GM19463 (cell line): ENCODE results near the gene GBA3.
A peak's percentile ranks its signal among the peaks of the same experiment; 100 is the strongest.

ENCODE experiments used
- ATAC-seq: cut with Tn5 transposase; IDR thresholded peaks from one replicate; pipeline ENCODE4 v1.9.1; 2021; ENCODE audit warnings: mild to moderate bottlenecking, moderate library complexity; ENCODE audit not compliant: unreplicated experiment

GBA3 gene

DNA sequence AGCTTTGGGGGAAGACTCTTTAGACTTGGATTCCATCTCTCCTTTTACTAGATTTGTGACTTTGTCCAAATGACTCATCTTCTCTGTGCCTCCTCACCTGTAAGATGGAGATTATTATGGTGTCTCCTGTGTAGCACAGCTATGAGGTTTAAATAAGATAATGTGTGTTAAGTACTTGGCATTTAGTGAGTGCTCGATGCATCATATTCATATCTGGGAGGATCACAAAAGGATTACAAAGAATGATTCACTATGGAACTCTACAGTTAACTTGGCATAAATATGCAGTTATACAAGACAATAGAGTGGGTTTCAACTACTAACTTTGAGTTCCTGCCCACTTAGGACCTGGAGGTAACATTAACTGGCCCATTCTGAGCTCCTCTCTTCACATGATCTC lies 2.3 kb downstream of the GBA3 start:
- no peak for ATAC-seq

DNA sequence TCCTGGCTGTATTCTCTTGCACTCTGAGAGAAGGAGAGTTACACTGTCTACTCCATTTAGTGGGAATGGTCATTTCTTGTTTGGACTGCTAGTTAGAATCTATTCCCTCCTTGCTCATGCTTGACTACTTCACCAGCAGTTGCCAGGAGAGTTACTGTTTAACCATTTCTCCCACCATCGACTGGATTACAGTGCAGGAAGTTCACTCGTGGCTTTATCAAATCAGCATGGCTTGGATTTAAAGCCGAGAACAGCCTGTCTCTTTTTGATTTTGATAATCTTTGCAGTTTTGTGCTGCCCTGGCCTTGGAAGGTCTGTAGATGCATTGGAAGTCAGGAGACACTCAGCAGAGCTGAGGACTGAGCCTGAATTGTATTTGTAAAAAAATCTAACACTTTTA lies 3.2 kb downstream of the GBA3 start:
- ATAC-seq, result no peak

DNA sequence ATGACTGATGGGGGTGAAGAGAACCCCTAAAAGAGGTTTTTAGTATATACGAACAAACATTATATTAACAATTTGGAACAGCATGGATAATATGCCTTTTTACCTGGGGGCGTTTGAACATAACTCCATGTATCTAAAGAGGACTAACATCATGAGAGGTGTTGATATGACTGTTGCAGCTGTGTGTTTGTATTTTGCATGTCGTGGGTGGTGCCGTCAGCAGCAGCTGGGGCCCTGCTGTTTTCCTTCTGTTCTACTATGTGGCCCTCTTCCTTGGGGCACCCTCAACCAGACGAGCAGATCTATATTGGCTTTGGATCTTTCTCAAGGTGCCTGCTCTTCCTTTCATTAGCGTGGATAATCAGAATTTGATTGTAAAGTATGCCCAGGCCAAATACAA lies 11.2 kb downstream of the GBA3 start:
- no peak for ATAC-seq

DNA sequence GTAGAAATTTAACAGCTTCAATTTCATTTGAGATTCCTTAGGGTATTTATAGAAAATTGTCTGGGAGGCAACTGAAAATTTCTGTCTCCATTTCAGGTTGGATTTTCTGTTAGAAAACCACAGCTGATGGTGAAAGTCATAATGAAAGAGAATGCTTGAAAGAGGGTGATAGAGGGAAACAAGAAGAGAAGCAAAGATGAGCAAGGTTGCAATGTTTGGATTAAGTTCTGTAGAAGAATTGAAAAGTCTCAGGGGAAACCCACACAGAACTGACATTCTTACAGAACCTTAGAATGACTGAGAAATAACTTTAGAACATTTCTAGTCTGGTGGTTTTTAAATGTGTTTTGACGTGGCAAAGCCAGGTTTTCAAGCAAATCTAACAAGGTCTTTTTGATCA lies 14.7 kb downstream of the GBA3 start:
- ATAC-seq, result peak; percentile 78

DNA sequence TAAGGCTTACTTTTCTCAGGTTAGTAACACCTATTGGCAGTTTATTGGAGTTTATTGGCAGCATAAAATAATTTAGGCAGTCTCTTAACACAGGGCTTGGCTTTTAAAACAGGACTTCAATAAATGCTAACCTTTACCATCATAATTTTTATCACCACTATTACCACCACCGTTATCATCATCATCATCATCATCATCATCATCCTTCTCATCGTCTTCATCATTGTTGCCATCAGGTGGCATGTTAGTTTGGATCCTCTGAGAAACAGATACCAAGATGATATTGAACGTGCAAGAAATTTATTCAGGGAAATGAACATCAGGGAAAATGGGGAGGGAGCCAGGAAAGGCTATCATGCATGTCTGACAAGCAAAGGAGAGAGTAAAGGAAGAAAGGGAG lies 16.2 kb downstream of the GBA3 start:
- ATAC-seq, result no peak

DNA sequence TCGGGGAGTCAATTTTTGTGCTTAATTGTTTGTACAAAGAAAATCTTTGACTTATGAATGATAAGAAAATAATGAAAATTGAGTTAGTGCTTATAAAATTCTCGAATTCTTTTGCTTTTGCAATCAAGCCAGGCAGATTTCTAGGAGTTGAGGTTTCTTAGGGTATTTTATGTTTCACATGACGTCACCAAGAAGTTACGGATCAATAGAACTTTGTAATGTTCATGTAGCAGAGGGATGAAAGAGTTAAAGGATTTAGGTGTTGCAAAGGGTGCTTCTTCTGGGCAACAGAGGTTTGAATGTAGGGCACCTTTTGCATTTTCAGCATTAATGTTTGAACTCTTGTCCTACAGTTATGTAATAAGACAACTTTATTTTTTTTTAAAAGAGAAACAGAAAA lies 19.4 kb downstream of the GBA3 start:
- no peak for ATAC-seq

DNA sequence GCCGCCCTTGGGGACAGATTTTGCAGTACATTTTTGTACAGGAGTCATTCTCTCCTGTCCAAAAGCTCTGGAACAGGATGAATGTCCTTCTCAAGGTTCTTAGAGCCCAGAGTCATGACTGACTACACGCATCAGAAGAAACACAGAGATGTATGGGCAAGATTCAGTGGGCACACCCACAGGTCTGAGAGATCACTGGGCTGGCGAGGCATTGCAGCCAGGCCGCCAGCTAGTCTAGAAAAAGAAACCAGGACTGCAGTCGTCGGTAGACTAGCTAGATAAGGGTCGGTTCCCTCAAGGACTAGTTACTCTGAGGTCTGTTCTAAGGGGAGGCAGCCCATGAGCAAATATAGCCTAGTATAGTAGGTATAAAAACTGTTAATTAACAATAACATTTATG lies 19.8 kb downstream of the GBA3 start:
- no peak for ATAC-seq

DNA sequence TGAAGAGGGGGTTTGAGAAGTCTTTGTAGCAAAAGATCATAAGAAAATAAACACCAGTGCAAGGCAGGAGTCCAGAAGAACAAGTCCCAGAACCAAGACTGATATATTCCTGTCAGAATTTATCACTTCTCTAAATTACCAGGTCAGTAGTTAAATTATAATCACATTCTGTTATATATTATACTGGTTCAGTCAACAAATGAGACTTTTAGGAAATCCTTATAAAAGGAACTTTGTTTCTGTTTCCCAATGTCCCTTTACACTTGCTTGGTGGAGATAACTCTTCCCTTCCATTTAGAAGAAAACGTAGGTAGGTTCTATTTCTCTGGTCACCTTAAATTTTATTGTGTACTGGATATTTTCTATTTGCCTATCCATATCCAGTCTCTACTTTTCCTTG lies 21.1 kb downstream of the GBA3 start:
- no peak for ATAC-seq

DNA sequence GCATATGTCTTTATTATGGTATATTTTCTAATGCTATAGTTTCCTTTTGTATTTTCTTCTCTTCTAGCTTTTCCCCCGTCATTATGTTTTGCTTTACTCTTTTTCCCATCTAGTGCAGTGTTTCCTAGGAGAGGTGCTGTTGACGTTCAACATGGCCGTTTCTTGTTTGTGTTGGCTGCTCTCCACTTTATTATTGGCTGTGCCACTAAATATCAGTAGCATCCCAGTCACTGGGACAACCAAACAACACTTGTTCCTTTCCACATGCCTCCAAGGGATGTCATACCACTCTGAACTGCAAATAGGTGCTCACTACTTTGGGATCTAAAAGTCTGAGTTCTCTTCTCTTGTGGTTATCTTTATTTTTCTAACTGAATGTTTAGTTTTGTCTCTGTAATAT lies 26.5 kb downstream of the GBA3 start:
- no peak for ATAC-seq

DNA sequence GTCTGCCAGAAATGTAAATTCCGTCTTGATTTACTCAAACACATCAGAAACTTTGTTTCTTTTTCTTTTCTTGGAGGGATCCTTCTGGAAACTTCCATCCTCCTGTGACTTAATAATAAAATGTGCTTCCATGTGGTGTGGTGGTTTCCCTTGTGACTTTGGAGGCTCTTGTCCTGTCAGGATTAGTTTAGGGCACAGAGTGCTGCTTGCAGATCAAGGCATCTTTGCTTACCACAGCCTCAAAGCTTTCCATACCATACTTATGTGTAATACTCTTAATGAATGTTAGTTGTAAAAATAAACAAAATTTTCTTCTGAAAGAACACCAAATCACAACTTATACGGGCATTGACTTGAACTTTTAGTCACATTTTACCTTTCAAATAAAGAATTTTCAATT lies 27.4 kb downstream of the GBA3 start:
- no peak for ATAC-seq

DNA sequence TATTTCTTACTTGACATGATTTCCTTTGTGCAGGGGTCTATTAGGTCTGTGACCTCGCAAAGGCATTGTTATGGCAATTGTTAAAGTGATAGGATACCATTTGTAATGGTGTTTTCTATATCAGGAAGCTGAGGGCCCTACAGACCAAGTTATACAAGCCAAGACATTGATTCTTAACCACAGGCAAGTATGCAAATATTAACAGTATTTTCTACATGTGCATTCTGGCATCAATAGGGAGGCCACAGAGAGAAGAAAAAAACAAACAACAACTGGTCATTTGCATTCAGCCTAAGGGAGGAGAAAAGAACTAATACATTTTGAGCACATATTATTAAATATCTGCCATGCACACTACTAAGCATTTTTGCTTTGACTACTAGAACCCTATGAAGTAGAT lies 28.5 kb downstream of the GBA3 start:
- ATAC-seq, result peak; percentile 75

DNA sequence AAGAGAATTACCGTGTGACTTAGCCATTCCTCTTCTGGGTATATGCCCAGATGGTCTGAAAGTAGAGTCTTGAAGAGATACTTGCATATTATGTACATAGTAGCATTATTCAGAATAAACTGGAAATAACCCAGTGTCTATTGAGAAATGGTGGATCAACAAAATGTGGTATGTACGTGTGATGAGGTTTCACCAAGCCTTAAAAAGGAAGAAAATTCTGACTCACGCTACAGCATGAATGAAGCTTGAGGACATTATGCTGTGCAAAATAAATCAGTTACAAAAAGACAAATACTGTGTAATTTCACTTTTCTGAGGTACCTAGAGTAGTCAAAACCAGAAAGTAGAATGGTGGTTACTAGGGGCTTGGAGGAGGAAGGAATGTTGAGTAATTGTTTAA lies 37.3 kb downstream of the GBA3 start:
- ATAC-seq, result peak; percentile 70

DNA sequence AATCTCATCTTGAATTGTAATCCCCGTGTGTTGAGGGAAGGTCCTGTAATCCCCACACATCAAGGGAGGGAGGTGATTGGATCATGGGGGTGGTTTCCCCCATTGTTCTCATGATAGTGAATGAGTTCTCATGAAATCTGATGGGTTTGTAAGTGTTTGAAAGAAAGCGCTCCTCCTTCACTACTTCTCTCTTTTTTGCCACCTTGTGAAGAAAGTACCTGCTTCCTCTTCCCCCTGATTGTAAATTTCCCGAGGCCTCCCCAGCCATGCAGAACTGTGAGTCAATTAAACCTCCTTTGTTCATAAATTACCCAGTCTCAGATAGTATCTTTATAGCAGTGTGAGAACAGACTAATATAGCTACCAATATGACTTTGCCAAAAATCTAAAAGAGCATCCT lies 41.1 kb downstream of the GBA3 start:
- no peak for ATAC-seq

DNA sequence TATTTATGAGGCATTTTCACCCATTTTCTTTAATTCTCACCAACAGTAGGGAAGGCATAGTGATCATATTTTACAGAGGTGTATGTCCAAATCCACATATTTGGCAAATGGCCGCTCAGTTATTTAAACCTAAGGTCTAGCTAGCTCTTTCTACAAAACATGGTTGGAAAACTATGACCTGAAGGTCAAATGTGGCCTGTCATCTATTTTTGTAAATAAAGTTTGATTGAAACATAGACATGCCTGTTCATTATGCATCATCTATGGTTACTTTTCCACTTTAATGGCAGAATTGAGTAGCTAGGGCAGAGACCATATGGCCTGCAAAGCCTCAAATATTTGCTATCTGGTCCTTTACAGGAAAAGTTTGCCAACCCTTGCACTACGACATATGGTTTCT lies 44.2 kb downstream of the GBA3 start:
- ATAC-seq, result no peak

DNA sequence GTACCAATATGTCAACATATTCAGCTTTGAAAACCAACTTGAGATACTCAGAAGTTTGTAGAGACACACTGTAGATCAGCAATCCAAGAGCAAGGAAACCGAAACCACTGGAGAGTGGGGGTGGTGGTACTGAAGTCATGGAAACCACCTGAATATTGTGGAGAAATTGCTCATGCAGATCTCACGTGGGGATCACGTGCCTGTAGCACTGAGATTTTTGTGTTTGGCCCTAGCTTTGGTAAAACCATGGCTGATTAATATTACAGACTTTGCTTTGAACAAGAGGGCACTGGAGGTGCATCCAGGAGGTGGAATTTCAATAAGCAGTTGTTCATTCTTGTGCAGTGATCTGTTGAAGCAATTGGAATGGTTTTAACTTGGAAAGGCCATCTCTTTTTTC lies 47.2 kb downstream of the GBA3 start:
- ATAC-seq, result no peak

DNA sequence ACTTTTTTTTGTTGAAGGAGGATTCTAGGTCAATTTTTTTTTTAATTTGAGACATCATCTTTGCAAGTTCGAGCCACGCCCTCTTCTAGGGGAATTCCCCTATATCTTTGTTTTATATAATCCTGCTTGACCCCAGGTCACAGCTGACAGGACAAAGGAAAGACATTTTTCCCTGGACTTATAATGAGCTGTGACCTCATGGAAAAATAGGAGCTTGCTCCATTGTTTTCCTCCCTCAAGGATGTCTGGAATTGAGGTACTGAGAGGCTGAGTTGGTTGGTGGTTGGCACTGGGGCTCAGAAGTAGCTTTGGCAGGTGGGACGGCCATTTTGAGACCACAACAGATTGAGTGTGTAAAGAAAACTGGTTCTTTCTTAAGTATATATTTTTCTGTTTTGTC lies 49.0 kb downstream of the GBA3 start:
- no peak for ATAC-seq

DNA sequence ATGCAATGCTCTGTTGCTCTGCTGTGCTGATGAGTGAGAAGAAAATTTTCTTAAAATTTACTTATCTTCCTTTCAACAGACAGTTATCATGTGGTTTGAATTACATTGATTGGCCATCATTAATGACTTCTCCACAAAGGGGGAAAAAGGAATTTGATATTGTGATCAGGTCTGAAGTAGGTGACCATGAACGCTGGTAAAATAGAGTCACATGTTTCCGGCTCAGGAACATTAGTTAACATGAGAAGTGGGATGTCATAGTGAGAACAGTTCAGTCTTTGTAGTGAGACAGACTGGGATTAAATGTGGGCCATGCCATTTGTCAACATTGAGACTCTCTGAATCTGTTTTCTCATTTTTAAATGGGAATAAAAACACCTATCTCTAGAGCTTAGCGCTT lies 50.6 kb downstream of the GBA3 start:
- ATAC-seq, result no peak

DNA sequence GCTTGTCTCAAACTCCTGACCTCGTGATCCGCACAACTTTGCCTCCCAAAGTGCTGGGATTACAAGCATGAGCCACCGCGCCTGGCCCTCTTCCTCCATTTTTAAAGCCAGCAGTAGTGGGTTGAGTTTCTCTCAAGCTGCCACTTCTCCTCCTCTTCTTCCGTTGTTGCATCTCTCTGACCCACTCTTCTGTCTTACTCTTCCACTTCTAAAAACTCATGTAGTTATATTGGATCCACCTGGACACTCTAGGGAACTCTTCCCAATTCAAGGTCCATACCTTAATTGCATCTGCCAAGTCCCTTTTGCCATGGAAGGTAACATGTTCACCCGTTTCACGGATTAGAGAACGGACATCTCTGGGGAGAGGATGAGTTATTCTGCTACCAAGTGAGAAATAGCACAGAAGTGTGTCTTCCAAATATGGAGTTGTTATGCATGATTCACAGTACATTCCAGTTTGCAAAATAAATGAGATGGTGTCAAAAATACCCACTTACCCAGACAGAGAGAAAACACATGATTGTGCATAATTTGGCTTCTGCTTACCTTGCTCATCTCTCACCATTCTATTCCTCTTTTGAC lies 51.8 kb downstream of the GBA3 start:
- ATAC-seq, result no peak

DNA sequence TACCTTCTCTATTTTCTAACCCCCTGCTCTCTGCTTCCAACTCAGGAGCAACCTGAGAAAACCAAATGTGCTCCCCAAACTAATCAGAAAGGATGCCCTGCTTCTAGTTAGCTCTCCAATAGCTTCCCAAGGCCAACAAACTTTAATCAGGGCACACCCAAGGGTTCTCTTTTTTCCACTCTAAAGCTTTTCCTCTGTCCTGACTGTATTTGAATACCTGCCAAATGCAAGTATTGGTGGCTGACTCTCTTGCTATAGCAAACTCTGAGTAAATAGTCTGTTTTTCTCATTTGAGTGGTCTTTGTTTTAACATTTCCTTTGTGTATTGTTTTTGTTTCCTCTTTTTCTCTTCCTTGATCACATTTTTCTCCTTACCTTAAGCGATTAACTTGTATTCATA lies 52.5 kb downstream of the GBA3 start:
- no peak for ATAC-seq

DNA sequence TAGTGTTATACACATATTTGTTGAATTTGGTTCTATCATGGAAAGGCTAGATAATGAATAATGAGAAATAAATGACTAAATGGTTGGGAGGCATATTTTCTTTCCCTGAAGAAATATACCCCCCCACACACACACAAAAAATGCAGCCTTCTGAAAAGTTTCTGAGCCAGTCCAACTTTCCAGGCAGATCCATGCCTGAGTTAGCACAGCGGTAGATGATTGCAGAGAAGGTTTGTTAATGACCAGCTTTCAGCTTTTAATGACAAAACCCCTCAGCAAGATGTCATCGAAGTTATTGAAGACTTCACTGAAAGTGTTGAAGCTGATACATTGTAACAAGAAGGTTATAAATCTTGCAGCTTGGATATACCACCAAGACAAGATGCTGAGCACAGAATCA lies 61.4 kb downstream of the GBA3 start:
- ATAC-seq, result no peak

DNA sequence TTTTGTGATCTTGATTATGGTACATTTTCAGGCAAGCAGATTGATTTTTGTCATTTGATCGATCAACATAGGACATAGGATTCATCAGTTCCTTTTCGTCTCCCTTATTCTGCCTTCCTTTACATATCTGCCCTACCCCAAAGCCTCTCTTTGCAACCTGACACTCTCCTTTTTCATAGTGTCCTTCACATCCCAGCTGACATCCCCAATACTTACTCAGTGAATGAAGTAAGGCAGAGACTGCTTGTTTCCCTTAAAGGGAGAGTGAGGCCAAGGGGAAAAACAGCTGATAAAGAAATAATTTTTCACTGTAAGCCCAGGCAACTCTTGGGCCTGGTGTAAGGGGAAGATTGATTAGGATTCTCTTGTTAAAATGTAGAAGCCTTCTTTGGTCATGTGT lies 69.8 kb downstream of the GBA3 start:
- no peak for ATAC-seq

DNA sequence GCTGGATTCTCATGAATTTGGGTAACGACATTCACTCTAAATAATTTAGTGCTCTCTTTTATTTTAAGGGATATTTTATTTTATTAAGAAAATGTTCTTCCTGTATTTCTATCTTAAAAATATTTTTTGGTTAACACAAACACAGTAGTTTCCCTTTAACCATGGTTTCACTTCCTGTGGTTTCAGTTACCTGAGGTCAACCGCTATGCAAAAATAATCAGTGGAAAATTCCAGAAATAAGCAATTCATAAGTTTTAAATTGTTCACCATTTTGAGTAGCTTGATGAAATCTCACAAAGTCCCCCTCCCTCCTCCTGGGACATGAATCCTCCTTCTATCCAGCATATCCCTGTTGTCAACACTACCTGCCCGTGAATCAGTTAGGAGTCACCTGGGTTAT lies 71.4 kb downstream of the GBA3 start:
- ATAC-seq, result peak; percentile 59

DNA sequence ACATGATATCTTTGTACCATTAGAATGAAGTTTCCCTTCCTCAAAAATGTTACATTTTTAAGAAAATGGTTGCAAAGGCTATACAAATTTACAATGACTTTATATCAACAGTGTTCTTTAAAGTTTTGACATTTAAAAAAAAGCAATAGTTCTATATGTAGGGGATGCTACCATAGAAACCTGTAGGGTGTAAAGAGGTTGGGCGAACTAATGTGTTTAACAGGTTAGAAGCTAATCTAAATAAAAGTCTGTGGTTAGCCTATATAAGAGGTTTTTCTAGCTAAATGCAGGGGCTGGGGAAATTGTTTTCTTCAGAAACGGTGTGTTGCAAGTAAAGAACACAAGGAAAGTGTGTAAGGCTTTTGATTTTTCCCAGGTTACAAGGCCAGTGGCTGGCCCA lies 73.3 kb downstream of the GBA3 start:
- no peak for ATAC-seq
